Measurements from ENCODE around the gene GRK1.
"Not testable (repeated sequence)": the region's sequence is repeated elsewhere in the genome, so short reads cannot be mapped to it uniquely, and the experiment has no call there.

The GRK1 gene

GRCh38 chr13:113666951-113667701 lies at the start of gene GRK1:
GRK1 (plus strand) TSS chr13:113667219; CDS start chr13:113667387, 168 bp downstream.
- DNase-seq: no peak

GRCh38 chr13:113617961-113618360 lies 49.1 kb upstream of the GRK1 start:
- DNase-seq: no peak

- no peak for DNase-seq
Measured at GRCh38 chr13:113618455-113618854, 48.6 kb upstream of the GRK1 start.

GRCh38 chr13:113620036-113620796 lies 46.8 kb upstream of the GRK1 start:
- no peak for DNase-seq

DNA sequence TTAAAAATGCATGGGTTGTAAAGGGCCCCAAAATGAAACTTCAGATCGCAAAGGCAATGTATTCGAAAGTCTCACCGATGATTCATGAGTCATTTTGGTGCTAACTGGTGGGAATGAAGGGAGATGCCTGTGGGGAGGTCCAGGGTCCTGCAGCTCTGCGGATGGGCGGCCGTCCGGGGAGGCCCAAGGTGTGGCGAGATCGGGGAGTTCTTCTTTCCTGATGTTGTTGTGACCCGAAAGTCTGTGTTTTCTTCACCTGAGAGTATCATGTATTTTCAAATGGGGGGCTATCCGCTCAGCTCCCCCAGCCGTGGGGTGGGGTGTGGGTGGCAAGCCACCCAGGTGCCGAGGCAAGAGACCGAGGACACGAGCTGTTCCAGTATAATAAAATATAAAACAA lies 46.0 kb upstream of the GRK1 start:
- DNase-seq: no peak

DNA sequence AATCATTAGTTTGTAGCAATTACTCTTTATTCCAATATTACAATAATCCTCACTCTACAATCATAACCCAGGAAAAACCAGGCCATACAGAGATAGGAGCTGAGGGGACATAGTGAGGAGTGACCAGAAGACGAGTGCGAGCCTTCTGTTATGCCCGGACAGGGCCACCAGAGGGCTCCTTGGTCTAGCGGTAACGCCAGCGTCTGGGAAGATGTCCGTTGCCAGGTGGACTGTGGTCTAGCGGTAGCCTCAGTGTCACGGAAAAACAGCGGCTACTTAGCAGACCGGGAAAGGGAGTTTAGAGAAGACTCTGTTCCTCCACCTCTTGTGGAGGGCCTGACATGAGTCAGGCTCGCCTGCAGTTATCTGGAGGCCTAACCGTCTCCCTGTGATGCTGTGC lies 45.5 kb upstream of the GRK1 start:
- DNase-seq: not testable (repeated sequence)

GRCh38 chr13:113621986-113622550 lies 45.0 kb upstream of the GRK1 start:
- DNase-seq: not testable (repeated sequence)

DNA sequence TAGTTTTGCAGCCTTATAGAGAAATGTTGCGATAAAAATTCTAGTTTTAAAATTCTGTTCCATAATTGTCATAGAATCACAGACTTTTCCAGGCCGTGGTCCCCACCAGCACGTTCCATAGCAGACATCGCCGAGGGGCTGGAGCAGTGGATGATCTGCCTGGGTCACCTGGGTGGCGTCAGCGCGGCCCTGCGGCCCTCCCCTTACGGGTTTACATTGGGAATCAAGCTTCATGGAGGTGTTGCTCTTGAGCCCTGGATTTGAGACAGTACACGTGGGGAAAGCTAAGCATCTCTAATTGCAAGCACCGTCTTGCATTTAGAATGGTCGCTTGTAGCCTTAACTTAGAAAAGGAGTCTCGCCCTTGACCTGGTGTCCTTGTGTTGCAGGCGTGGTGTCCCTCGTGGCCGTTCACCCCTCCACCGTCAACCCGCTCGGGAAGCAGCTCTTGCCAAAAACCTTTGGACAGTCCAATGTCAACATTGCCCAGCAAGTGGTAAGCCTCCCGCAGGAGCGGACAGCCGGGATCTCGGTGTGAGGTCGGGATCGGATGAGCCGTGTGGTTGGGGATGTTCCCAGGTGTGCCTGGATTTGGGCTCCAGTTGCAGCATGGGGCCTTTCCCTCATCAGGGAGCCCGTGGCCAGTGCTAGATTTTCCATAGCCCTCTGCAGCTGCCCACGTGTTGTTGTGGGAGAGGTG lies 44.1 kb upstream of the GRK1 start:
- DNase-seq: no peak

- no peak for DNase-seq
Measured at GRCh38 chr13:113623491-113624234, 43.4 kb upstream of the GRK1 start.

GRCh38 chr13:113624235-113624587 lies 42.8 kb upstream of the GRK1 start:
- DNase-seq: no peak

GRCh38 chr13:113624640-113625304 lies 42.2 kb upstream of the GRK1 start:
- DNase-seq: not testable (repeated sequence)

- DNase-seq: no peak
Measured at GRCh38 chr13:113625965-113626721, 40.9 kb upstream of the GRK1 start.

DNA sequence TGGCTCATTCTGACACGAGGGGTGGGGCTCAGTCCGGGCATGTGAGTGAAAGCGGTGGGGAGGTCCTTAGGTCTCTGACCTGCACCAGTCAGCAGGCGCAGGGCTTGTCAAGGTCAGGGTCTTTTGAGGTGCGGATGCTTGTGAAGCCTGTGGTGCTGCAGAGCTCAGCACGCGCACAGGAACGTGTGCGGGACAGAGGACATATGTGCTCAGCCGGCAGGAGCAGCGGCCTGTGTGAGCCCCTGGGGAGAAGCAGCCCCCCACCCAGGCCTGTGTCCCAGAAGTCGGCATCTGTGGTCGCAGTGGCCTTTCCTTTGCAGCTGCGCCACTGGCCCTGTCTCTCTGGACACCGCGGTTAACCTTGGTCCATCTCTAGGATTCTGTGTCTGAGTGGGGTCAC lies 39.9 kb upstream of the GRK1 start:
- no peak for DNase-seq

- no peak for DNase-seq
Measured at GRCh38 chr13:113628291-113629270, 38.4 kb upstream of the GRK1 start.

DNA sequence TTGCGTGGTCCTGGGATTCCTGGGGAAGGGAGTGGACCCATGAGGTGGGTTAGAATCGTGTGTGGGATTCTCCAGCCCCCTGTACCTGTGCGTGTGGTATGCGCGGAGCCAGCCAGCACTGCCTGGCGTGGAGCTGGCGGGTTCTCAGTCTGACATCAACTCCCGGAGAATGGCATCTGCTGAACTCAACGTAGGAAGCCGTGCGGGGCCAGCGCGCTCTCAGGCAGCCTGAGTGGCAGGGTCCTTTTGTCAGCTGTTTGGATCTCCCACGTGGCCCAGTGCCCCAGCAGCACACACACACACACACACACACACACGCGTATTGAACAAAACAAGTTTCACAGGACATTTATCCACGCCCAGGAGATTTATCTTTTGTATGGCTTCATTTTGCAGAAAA lies 37.2 kb upstream of the GRK1 start:
- no peak for DNase-seq

DNA sequence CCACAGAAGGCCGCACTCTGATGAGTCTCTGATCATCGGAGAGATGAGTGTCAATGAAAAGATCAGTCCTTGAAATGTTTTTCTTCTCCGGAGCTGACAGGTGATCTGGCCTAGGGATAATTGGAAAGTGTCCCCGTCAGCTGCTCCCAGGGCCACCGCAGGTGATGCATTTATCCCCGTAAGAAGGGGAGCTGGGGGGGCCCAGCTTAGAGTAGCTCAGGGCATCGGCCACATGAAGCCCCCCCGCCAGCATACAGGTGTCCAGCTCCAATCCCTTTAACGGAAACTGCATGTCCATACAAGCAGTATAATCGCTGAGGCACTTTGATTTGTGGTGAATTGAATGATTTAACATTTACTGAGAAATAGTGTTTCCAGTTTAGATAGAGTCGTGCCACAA lies 36.7 kb upstream of the GRK1 start:
- no peak for DNase-seq

DNA sequence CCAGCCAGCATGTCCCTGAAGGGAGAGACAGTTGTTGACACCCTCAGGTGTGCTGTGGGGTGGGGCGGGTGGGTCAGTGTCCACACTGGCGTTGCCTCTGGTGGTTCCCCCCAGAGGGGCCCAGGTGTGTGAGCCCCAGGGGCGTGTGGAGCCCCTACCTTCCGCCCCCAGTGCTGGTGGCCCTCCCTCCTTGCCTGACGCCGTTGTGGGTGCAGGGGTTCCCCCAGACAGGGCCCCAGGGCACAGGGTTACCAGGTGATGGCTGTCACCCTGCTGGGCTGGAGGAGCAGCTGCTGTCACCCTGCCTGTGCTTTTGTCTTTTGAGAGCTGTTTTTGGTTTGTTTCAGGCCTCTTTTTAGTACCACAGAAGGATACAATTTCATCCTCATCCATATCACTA lies 36.2 kb upstream of the GRK1 start:
- no peak for DNase-seq

DNA sequence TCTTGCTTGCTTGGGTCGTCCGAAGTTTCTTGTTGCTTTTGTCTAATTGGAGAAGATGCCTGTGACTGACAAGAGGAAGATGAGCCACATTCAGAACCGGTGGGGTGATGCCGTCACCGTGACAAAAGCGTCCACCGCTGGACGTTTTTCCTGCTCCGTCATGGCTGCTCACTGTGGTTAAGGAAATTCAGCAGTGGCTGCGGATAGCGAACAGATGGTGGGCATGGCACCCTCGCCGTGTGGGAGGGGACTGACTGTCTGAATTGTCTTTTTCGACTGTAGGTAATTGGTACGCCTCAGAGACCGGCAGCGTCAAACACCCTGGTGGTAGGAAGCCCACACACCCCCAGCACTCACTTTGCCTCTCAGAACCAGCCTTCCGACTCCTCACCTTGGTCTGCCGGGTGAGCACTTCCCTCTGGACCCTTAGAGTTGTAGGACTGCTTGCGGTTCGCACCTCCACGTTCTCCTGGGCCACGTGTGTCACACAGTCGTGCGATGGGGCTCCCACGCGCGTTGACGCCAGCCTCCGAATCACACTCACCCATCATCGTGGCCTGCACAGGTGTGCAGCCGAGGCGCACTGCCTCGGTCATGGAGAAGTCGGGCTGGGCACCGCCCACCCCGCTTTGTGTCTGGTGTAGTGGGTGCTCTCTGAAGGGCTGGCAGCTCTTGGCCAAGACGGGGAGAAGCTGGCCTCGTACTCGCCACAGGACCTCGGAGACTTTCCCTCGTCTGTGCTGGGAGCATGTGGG lies 35.5 kb upstream of the GRK1 start:
- DNase-seq: no peak
